A673 (cell line): ENCODE results near the gene CEP112.

Experiments
- EZH2 ChIP-seq: fragments of 200-600 bp; sonication (generic); IDR thresholded peaks from 2 replicates; pipeline ENCODE4 v1.6.1; 2017; ENCODE audit warnings: borderline replicate concordance, low read depth, mild to moderate bottlenecking, mixed read lengths, antibody characterized with exemption, low read length; ENCODE audit not compliant: poor library complexity, severe bottlenecking
- TF ChIP-seq, protein P1 (sequence below): fragments of 300-800, 200-600 bp; sonication (generic); conservative IDR thresholded peaks from 2 replicates; pipeline ENCODE4 v1.5.1; 2017; ENCODE audit warnings: low read depth, mild to moderate bottlenecking, antibody characterized with exemption, low read length, moderate library complexity, mixed read lengths

DNA sequence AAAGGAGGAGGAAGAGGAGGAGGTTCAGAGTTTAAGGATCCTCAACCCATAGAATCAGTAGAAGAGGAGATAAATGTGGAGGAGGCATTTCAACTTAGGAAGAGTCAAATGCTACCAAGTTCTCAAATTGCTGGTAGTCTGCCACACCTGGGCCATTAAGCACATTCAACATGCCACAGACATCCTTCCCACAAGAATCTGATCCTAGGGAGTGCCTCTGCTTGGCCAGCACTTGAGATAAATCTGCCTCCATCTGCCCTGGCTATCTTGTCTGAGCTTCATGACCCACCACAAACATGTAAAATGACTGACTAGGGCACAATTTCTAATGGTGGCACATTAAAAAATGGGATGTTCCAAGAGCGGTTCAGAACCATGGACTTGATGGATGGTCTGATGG lies 593.2 kb downstream of the CEP112 start:
- TF ChIP-seq, protein P1, sequence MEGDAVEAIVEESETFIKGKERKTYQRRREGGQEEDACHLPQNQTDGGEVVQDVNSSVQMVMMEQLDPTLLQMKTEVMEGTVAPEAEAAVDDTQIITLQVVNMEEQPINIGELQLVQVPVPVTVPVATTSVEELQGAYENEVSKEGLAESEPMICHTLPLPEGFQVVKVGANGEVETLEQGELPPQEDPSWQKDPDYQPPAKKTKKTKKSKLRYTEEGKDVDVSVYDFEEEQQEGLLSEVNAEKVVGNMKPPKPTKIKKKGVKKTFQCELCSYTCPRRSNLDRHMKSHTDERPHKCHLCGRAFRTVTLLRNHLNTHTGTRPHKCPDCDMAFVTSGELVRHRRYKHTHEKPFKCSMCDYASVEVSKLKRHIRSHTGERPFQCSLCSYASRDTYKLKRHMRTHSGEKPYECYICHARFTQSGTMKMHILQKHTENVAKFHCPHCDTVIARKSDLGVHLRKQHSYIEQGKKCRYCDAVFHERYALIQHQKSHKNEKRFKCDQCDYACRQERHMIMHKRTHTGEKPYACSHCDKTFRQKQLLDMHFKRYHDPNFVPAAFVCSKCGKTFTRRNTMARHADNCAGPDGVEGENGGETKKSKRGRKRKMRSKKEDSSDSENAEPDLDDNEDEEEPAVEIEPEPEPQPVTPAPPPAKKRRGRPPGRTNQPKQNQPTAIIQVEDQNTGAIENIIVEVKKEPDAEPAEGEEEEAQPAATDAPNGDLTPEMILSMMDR, result no peak
- no peak for TF ChIP-seq EZH2
